SJSA1 (cell line): ENCODE measurements around the gene C6orf52. TPM values are rescaled to one million over a fixed set of nuclear protein-coding genes. Genes with fewer than 3 reads are reported as not detected.

Source experiments
- total RNA-seq: library from RNA; depleted of rRNA; stranded (reverse); fragments of >200 nt; shearing (Covaris generic); gene quantifications from 2 replicates; pipeline ENCODE4 v1.2.3, GENCODE V29; 2014; rRNA removed

The C6orf52 gene
- total RNA-seq, 1 experiment from 2014 or later: 0.50 TPM

Other genes starting within 250 kb of the C6orf52 start
- 27.3 and 38.0 TPM in 2 replicates for gene GCNT2, start 173.3 kb downstream of the C6orf52 start, total RNA-seq
- gene PAK1IP1, start 356 bp upstream of the C6orf52 start, total RNA-seq: 35.4 and 45.5 TPM in 2 replicates
- gene TMEM14C, start 28.5 kb upstream of the C6orf52 start, total RNA-seq: 281 and 359 TPM in 2 replicates
- 171 and 226 TPM in 2 replicates for gene TMEM14B, start 53.2 kb upstream of the C6orf52 start, total RNA-seq
- not detected in 2 replicates for gene MAK, start 143.9 kb upstream of the C6orf52 start, total RNA-seq
- not detected in 2 replicates for gene GCM2, start 187.4 kb upstream of the C6orf52 start, total RNA-seq
- gene SYCP2L, start 192.4 kb upstream of the C6orf52 start, total RNA-seq: 1.0 TPM in 1 of 2 replicates, not detected in the other